Natural killer cell treated with Interleukin-12 subunit alpha and Interleukin-12 subunit beta and Interleukin-15 and Interleukin-18, amount 100 ng/mL, for 72 hours (primary cell): Measurements from ENCODE around the gene UQCRHL. TPM values are rescaled to one million over a fixed set of nuclear protein-coding genes. Genes with fewer than 3 reads are reported as not detected.

Source experiments
- ATAC-seq, 2 donors: fragments of 150-1000 bp; cut with Tn5 transposase in 1 of 2; sonication (Bioruptor Pico), chemical (Tn5 transposase) in 1 of 2; 2 replicates each; pipeline ENCODE4 v1.10.0; 2021
- DNase-seq: peaks from one replicate; pipeline ENCODE4 v3.0.0; 2022; ENCODE audit warnings: low spot score
- H3K27ac Mint-ChIP-seq, 2 donors: 1 replicate in 1 of 2; 2 replicates in 1 of 2; pipeline ENCODE4 v1.8.0; 2022; ENCODE audit warnings: mixed read lengths in 2 of 2, mild to moderate bottlenecking in 1 of 2, moderate library complexity in 1 of 2
- H3K27me3 Mint-ChIP-seq, 2 donors: 1 replicate in 1 of 2; 2 replicates in 1 of 2; pipeline ENCODE4 v1.8.0; 2022; ENCODE audit warnings: mixed read lengths in 2 of 2
- H3K36me3 Mint-ChIP-seq: one replicate; pipeline ENCODE4 v1.8.0; 2022; ENCODE audit warnings: mixed read lengths
- H3K4me1 Mint-ChIP-seq, 2 donors: 1 replicate in 1 of 2; 2 replicates in 1 of 2; pipeline ENCODE4 v1.8.0; 2022; ENCODE audit warnings: low read depth in 2 of 2, mixed read lengths in 2 of 2, mild to moderate bottlenecking in 1 of 2
- H3K4me3 Mint-ChIP-seq: one replicate; pipeline ENCODE4 v1.8.0; 2022; ENCODE audit warnings: mixed read lengths
- H3K9me3 Mint-ChIP-seq: 2 replicates; pipeline ENCODE4 v1.8.0; 2022; ENCODE audit warnings: mixed read lengths
- total RNA-seq, 2 donors: library from RNA; stranded (reverse); gene quantifications; one replicate each; pipeline ENCODE4 v1.2.3, GENCODE V29; 2022

The UQCRHL gene
- total RNA-seq, 2 donors from 2014 or later: 1.2 to 2.0 TPM

GRCh38 chr1:15797614-15798390 lies 9.6 kb downstream of the UQCRHL start:
- no peak overlapping the region for H3K27ac Mint-ChIP-seq
- ATAC-seq: no peak
- peaks cover 0 to 2% of the 10 kb centered on the region in 2 donors for H3K4me1 Mint-ChIP-seq

GRCh38 chr1:15796086-15796462 lies 11.4 kb downstream of the UQCRHL start:
- H3K4me3 Mint-ChIP-seq: no peak overlapping the region
- no peak for ATAC-seq

More at GRCh38 chr1:15797614-15798390, 9.6 kb downstream of the UQCRHL start:
- no peak for DNase-seq
- H3K4me3 Mint-ChIP-seq: no peak overlapping the region
- peaks cover 0 to 7% of the 10 kb centered on the region in 2 donors for H3K27me3 Mint-ChIP-seq
- no peaks in the 10 kb centered on the region for H3K36me3 Mint-ChIP-seq
- no peaks in the 10 kb centered on the region for H3K9me3 Mint-ChIP-seq

GRCh38 chr1:15788624-15789301 lies 18.7 kb downstream of the UQCRHL start:
- ATAC-seq: no peak
- Mint-ChIP-seq H3K4me3 (no peak overlapping the region), H3K9me3 (no peaks in the 10 kb centered on the region), H3K27me3 (peaks cover 8% of the 10 kb centered on the region in 2 donors), H3K27ac (no peak overlapping the region), H3K36me3 (no peaks in the 10 kb centered on the region), H3K4me1 (peaks cover 0 to 3% of the 10 kb centered on the region in 2 donors)
- no peak for DNase-seq

More at GRCh38 chr1:15796086-15796462, 11.4 kb downstream of the UQCRHL start:
- peaks cover 0 to 5% of the 10 kb centered on the region in 2 donors for H3K4me1 Mint-ChIP-seq
- H3K27ac Mint-ChIP-seq: no peak overlapping the region
- no peak for DNase-seq
- H3K36me3 Mint-ChIP-seq: no peaks in the 10 kb centered on the region
- no peaks in the 10 kb centered on the region for H3K9me3 Mint-ChIP-seq
- H3K27me3 Mint-ChIP-seq: peaks cover under 1 to 5% of the 10 kb centered on the region in 2 donors

- H3K4me1 Mint-ChIP-seq: no peaks in the 10 kb centered on the region
- no peak overlapping the region for H3K4me3 Mint-ChIP-seq
- no peaks in the 10 kb centered on the region for H3K36me3 Mint-ChIP-seq
- DNase-seq: no peak
- no peaks in the 10 kb centered on the region for H3K9me3 Mint-ChIP-seq
- no peak for ATAC-seq
- peaks cover 6 to 8% of the 10 kb centered on the region in 2 donors for H3K27me3 Mint-ChIP-seq
- H3K27ac Mint-ChIP-seq: no peak overlapping the region
These were observed 20.9 kb downstream of the UQCRHL start for GRCh38 chr1:15786581-15786980.

- Mint-ChIP-seq H3K4me3 (no peak overlapping the region), H3K36me3 (no peaks in the 10 kb centered on the region), H3K9me3 (no peaks in the 10 kb centered on the region), H3K4me1 (no peaks in the 10 kb centered on the region), H3K27me3 (peaks cover 3 to 4% of the 10 kb centered on the region in 2 donors), H3K27ac (no peak overlapping the region)
- DNase-seq: no peak
- ATAC-seq: peak in 1 of 2 donors; percentile 33
These were observed 21.8 kb downstream of the UQCRHL start for GRCh38 chr1:15785683-15786082.

- Mint-ChIP-seq H3K9me3 (no peaks in the 10 kb centered on the region), H3K4me3 (no peak overlapping the region), H3K27ac (no peak overlapping the region), H3K36me3 (no peaks in the 10 kb centered on the region), H3K27me3 (peaks cover 0 to 3% of the 10 kb centered on the region in 2 donors), H3K4me1 (no peaks in the 10 kb centered on the region)
- DNase-seq: no peak
- ATAC-seq: no peak
These were observed 29.3 kb downstream of the UQCRHL start for GRCh38 chr1:15777909-15778707.

GRCh38 chr1:15775706-15776105 lies 31.7 kb downstream of the UQCRHL start:
- Mint-ChIP-seq H3K36me3 (no peaks in the 10 kb centered on the region), H3K27ac (no peak overlapping the region), H3K9me3 (no peaks in the 10 kb centered on the region), H3K27me3 (peaks cover 9 to 10% of the 10 kb centered on the region in 2 donors), H3K4me3 (no peak overlapping the region), H3K4me1 (no peaks in the 10 kb centered on the region)
- no peak for ATAC-seq
- DNase-seq: no peak

GRCh38 chr1:15771836-15772515 lies 35.5 kb downstream of the UQCRHL start:
- DNase-seq: no peak
- ATAC-seq: no peak
- no peak overlapping the region for H3K27ac Mint-ChIP-seq
- no peaks in the 10 kb centered on the region for H3K9me3 Mint-ChIP-seq
- H3K36me3 Mint-ChIP-seq: no peaks in the 10 kb centered on the region
- H3K27me3 Mint-ChIP-seq: peaks cover 10 to 15% of the 10 kb centered on the region in 2 donors
- H3K4me1 Mint-ChIP-seq: no peaks in the 10 kb centered on the region
- no peak overlapping the region for H3K4me3 Mint-ChIP-seq

GRCh38 chr1:15770313-15770962 lies 37.0 kb downstream of the UQCRHL start:
- no peaks in the 10 kb centered on the region for H3K4me1 Mint-ChIP-seq
- DNase-seq: no peak

GRCh38 chr1:15768388-15768787 lies 39.1 kb downstream of the UQCRHL start:
- ATAC-seq (no peak), DNase-seq (no peak)
- H3K4me1 Mint-ChIP-seq: no peaks in the 10 kb centered on the region
- H3K9me3 Mint-ChIP-seq: no peaks in the 10 kb centered on the region
- H3K27me3 Mint-ChIP-seq: peaks cover 10 to 17% of the 10 kb centered on the region in 2 donors
- H3K27ac Mint-ChIP-seq: no peak overlapping the region
- H3K4me3 Mint-ChIP-seq: no peak overlapping the region
- H3K36me3 Mint-ChIP-seq: no peaks in the 10 kb centered on the region

More at GRCh38 chr1:15770313-15770962, 37.0 kb downstream of the UQCRHL start:
- Mint-ChIP-seq H3K4me3 (no peak overlapping the region), H3K9me3 (no peaks in the 10 kb centered on the region), H3K36me3 (no peaks in the 10 kb centered on the region), H3K27me3 (peaks cover 10 to 15% of the 10 kb centered on the region in 2 donors), H3K27ac (no peak overlapping the region)
- ATAC-seq: no peak

- no peak for DNase-seq
- H3K4me3 Mint-ChIP-seq: no peak overlapping the region
- no peak for ATAC-seq
- H3K9me3 Mint-ChIP-seq: no peaks in the 10 kb centered on the region
- H3K4me1 Mint-ChIP-seq: no peaks in the 10 kb centered on the region
- no peak overlapping the region for H3K27ac Mint-ChIP-seq
- H3K36me3 Mint-ChIP-seq: no peaks in the 10 kb centered on the region
- H3K27me3 Mint-ChIP-seq: peaks cover 10 to 17% of the 10 kb centered on the region in 2 donors
These were observed 39.5 kb downstream of the UQCRHL start for GRCh38 chr1:15767941-15768340.

GRCh38 chr1:15765495-15766194 lies 41.8 kb downstream of the UQCRHL start:
- Mint-ChIP-seq H3K4me1 (no peaks in the 10 kb centered on the region), H3K36me3 (no peaks in the 10 kb centered on the region), H3K4me3 (no peak overlapping the region), H3K27ac (no peak overlapping the region), H3K27me3 (peaks cover 13 to 21% of the 10 kb centered on the region in 2 donors), H3K9me3 (no peaks in the 10 kb centered on the region)
- no peak for DNase-seq
- ATAC-seq: no peak
